NK-92 treated with Interleukin-12 subunit alpha and Interleukin-12 subunit beta, amount 100 ng/mL, for 24 hours (cell line): ENCODE data around the gene PTPRQ.
"Not testable (repeated sequence)": the region's sequence is repeated elsewhere in the genome, so short reads cannot be mapped to it uniquely, and the experiment has no call there.

Experiments used
- DNase-seq: peaks from one replicate; lab custom pipeline; 2025; lab: John Stamatoyannopoulos, UW

The PTPRQ gene

GRCh38 chr12:80472911-80473500 is 29.0 kb downstream of the PTPRQ start:
- DNase-seq: no peak

- DNase-seq: not testable (repeated sequence)
Observed at GRCh38 chr12:80477521-80478145, 33.6 kb downstream of the PTPRQ start.

- DNase-seq: no peak
Observed at GRCh38 chr12:80484746-80485145, 40.7 kb downstream of the PTPRQ start.

GRCh38 chr12:80485222-80485987 is 41.4 kb downstream of the PTPRQ start:
- no peak for DNase-seq

- no peak for DNase-seq
Observed at GRCh38 chr12:80490329-80490728, 46.3 kb downstream of the PTPRQ start.

GRCh38 chr12:80491166-80491565 is 47.1 kb downstream of the PTPRQ start:
- no peak for DNase-seq

- DNase-seq: no peak
Observed at GRCh38 chr12:80493466-80493865, 49.4 kb downstream of the PTPRQ start.

GRCh38 chr12:80494836-80495235 is 50.8 kb downstream of the PTPRQ start:
- DNase-seq: no peak

- no peak for DNase-seq
Observed at GRCh38 chr12:80498059-80498728, 54.2 kb downstream of the PTPRQ start.

GRCh38 chr12:80504389-80505163 is 60.5 kb downstream of the PTPRQ start:
- no peak for DNase-seq

GRCh38 chr12:80509781-80510556 is 65.9 kb downstream of the PTPRQ start:
- no peak for DNase-seq

- DNase-seq: no peak
Observed at GRCh38 chr12:80512781-80513180, 68.7 kb downstream of the PTPRQ start.

GRCh38 chr12:80513211-80513610 is 69.2 kb downstream of the PTPRQ start:
- DNase-seq: no peak

- DNase-seq: no peak
Observed at GRCh38 chr12:80517655-80518054, 73.6 kb downstream of the PTPRQ start.

- DNase-seq: no peak
Observed at GRCh38 chr12:80531646-80532045, 87.6 kb downstream of the PTPRQ start.

- no peak for DNase-seq
Observed at GRCh38 chr12:80539029-80539428, 95.0 kb downstream of the PTPRQ start.

GRCh38 chr12:80549298-80549697 is 105.3 kb downstream of the PTPRQ start:
- no peak for DNase-seq

GRCh38 chr12:80551897-80552296 is 107.9 kb downstream of the PTPRQ start:
- no peak for DNase-seq

GRCh38 chr12:80553316-80553715 is 109.3 kb downstream of the PTPRQ start:
- no peak for DNase-seq

- no peak for DNase-seq
Observed at GRCh38 chr12:80556566-80556965, 112.5 kb downstream of the PTPRQ start.

GRCh38 chr12:80559766-80560165 is 115.7 kb downstream of the PTPRQ start:
- DNase-seq: no peak
